HG02623 (cell line): ENCODE results near the gene SPON1.
"Not testable (repeated sequence)": the region's sequence is repeated elsewhere in the genome, so short reads cannot be mapped to it uniquely, and the experiment has no call there.

Experiments used
- ATAC-seq: cut with Tn5 transposase; IDR thresholded peaks from one replicate; pipeline ENCODE4 v1.9.1; 2021; ENCODE audit warnings: moderate library complexity; ENCODE audit not compliant: unreplicated experiment

The SPON1 gene

DNA sequence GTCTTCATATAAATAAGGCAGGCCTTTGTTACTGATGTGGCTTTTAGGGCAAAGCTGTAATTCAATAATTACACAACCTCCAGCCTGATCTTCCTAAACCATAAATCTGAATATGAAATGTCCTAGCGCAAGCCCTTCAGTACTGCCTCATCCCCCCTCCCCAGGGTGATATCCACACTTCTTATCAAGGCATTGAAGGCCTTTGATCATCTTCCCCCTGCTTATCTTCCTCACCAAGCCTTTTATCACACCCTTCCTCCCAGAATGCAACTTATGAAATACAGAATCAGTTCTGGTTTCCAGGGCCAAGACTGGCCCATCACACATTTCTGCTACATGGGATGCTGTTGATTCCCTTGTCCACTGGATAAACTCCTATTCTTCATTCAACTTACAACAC, 12.1 kb downstream of the SPON1 start:
- no peak for ATAC-seq

DNA sequence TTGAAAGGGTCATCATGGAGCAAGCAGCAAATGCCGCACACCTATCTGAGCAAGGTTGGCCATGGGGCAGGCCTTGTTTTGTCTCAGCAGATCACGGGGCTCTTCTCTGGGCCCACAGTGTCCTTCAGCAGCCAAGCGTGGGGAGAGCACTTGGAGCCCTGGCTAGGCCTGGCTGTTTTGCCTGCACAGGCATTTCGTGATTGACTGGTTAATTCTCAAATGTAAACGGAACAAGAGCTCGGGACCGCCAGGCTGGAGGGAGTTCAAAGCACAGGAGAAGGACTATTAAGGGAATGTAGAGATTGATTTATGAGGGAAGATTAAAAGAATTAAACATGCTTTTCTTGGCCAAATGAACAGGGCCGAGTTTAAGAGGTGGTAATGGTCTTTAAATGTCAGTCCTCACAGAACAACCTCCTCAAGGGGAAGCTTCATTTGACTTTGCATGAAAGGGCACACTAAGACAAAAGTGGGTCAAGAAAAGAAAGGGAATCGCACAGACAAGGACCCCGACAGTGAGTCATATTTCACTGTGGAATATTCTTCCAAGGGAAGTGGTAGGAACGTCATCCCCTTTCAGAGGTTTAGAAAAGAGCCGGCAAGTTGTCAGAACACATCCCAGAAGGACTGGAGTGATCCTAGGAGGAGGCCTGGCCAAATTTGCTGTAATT, 20.7 kb downstream of the SPON1 start:
- ATAC-seq: no peak

DNA sequence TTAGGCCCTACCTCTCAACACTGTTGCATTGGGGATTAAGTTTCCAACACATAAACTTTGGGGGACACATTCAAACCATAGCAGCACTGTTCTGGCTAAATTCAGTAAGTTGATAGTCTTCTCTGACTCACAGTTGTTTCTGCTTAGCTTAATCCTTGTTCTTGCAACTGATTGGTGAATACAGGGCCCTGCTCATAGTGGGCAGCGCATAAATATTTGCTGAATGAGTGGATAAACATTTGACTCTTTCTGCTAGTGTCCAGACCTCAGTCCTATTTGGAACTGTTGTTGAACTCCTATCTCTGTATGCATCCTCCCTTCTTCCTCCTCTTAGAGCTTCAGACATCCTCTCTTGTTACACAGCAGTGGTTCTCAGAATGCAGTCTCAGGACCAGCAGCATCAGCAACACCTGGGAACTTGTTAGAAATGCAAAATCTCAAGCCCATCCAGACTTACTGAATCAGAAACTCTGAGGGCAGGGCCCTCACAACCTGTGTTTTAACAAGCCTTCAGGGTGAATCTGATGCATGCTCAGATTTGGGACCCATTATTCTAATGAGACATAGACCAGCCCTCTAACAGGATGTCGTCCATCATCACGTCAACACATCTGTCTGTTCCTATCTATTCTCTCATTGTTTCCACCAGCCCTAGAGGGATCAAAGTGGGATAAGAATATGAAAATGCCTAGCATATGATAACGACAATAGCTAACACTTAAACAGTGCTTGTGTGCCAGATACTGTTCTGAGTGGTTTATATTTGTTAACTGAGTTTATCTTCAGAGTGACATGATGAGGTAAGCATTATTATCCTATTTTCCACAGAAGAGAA, 22.3 kb downstream of the SPON1 start:
- no peak for ATAC-seq

DNA sequence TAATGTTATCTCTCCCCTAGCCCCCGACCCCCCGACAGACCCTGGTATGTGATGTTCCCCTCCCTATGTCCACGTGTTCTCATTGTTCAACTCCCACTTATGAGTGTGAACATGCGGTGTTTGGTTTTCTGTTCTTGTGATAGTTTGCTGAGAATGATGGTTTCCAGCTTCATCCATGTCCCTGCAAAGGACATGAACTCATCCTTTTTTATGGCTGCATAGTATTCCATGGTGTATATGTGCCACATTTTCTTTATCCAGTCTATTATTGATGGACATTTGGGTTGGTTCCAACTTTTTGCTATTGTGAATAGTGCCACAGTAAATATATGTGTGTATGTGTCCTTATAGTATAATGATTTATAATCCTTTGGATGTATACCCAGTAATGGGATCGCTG, 24.2 kb downstream of the SPON1 start:
- ATAC-seq: not testable (repeated sequence)

DNA sequence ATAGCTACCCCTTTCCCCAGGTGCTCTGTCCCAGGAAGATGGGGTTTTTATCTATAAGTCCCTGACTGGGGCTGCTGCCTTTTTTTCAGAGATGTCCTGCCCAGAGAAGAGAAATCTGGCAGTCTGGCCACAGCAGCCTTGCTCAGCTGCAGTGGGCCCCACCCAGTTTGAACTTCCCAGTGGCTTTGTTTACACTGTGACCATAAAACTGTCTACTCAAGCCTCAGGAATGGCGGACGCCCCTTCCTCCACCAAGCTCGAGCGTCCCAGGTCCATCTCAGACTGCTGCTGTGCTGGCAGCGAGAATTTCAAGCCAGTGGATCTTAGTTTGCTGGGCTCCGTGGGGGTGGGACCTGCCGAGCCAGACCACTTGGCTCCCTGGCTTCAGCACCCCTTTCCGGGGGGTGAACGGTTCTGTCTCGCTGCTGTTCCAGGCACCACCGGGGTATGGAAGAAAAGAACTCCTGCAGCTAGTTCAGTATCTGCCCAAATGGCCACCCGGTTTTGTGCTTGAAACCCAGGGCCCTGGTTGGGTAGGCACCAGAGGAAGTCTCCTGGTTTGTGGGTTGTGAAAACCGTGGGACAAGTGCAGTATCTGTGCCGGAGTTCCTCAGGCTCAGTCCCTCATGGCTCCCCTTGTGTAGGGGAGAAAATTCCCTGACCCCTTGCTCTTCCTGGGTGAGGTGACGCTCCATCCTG, 29.8 kb downstream of the SPON1 start:
- ATAC-seq: not testable (repeated sequence)

DNA sequence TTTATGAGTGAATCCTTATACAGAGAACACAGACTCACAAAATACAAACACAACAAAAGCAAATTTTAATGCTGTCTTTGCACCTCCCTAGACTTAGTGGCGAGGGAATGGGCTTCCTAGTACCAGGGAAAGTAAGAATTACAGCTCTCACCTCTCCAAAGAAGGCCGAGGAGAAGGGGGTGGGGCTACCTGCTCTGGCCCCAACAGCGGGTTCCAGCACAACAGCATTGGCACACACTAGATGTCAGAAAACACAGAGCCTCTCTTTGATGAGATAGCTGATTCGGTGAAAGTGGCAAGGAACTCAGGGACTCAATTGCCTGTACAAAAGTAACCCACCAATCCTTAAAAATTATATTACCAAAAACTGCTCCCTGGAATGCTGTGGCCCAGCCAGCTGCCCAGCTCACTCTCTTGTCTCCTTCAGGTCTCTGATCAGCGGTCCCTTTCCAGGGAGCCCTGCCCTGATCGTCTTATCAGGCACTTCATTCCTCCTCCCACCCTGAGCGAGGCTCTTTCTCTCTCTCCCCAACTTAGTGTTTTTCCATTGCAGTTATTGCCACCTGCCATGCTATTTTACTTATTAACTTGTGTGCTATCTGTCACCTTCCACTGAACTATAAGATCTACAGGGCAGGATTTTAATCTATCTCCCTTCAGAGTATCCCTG, 30.7 kb downstream of the SPON1 start:
- no peak for ATAC-seq

DNA sequence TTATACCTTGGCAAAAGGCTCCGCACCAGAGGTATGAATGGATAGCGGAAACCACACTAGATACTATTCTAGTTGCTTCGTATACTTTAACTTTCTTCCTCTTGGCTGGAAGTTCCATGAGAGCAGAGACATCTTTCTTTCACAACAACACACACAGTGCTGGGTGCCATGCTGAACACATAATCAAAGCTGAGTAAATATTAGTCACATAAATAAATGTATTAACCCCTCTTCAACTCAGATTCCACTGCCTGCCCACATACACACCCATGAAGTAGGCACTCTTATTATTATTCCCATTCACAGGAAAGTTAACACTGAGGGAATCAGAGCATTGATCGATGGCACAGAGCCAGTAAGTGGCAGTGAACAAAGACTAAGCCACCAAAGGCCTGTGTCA, 35.4 kb downstream of the SPON1 start:
- no peak for ATAC-seq

DNA sequence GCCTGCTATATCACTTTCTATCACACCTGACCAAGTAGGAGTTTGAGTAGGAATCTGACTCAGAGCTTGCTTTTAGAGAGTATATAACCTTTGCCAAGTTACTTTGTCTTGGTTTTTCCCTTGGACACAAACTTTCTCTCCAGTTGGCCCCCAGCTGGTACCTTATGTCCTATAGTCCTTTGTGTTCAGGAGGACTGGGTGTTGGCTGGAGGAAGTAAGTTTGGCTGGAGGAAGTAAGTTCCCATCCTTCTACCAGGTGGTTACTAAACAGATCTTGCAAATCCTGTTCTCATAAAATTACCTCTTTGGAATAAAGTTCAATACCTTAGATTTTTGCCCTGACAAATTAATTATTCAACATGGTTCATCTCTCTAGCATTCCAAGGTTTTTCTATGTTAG, 37.2 kb downstream of the SPON1 start:
- ATAC-seq: no peak

DNA sequence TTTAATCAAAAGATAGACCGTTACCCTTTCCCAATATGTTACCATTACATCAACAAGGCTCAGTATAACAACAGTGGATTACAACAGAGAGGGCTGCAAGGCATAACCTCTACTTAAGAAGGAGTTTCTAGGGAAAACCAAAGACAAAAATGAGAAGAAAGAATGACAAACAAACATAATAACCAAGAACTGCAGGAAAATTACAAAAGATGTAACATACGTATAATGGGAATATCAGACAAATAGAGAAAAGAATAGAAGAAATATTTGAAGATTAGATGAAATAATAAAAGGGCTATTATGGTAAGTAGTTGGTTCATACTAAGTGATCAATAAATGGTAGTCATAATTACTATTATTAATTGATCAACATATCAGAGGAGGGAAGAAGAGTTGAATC, 39.1 kb downstream of the SPON1 start:
- no peak for ATAC-seq

DNA sequence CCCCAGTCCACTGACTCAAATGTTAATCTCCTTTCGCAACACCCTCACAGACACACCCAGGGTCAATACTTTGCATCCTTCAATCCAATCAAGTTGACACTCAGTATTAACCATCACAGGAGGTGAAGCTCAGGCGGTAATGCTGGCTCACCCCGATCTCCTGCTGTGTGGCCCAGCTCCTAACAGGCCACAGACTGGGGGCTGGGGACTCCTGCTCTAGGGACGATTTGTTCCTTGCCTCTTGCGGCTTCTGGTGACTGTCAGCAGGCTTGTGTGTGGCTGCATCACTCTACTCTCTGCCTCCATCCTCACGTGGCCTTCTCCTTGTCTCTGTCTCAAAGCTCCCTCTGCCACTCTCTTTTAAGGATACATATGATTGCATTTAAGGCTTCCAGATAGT, 45.0 kb downstream of the SPON1 start:
- ATAC-seq: no peak

DNA sequence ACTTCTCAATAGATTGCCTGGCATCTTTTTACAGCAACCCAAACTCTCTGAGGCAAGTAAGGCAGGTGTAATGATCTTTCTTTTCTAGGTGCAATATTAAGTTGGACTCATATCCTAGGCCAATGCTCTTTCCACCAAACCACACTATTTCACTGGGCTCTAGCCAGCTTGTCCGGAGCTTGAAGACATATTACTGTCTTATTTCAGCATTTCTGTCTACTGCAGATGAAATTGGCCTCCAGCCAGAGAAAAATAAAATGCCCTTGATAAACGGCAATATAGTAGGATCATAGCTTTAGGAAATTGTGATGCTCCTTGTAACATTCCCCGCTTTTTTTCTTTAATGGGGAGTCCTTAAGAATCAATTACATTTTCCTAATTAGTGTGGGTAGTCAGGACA, 48.1 kb downstream of the SPON1 start:
- no peak for ATAC-seq

DNA sequence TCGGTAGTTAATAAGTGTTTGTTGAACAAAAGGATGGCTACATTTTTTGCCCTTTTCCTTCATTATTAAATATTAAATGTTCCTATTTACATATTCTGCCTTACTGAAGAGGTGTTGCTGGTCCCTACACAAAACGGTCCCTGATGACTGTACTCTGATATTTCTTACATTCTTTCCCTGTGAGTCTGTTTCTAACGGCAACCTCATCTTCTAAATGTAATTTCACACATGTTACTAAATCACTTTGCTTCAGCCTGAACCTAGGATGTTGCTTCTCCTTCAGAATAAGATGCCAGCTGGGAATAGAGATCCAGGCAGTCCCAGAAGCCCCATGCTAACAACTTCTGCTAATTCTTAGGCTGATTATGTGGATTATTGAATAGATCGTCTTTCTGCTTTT, 50.3 kb downstream of the SPON1 start:
- no peak for ATAC-seq

DNA sequence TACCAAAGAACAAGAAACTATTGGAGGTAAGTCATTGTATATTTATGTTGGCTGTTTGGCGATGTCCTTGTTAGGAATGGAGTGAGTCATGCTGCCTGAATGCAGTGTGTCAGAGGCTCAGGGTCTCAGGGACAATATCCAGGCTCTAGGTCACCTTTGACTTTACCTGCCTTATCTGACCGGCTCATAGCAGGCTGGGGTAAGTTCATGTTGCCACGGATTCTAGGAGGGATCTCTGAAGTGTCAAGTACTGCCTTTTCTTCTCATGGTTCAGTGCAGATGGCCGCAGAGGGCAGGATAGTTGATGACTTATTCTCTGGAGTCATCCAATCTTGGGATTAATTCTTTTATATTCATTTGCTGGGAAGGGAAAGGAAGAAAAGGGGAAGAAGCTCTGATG, 53.2 kb downstream of the SPON1 start:
- no peak for ATAC-seq

DNA sequence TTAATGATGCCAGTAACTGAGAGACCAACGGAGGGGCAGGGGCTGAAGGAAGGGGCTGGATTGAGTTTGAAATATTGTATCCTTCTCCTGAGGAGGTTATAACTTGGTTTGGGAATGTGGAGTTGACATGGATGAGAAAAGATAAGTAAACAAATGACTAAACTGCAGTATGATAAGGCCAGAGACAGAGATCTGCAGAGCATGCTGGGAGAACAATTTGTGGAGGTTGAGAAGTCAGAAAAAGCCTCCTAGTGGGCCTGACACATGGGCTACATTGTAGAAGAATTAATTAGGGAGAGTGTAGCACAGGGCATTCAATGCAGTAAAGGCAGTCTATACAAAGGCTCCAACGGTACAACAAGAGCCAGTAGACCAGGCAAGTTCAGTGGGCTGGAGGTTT, 55.9 kb downstream of the SPON1 start:
- ATAC-seq: no peak

DNA sequence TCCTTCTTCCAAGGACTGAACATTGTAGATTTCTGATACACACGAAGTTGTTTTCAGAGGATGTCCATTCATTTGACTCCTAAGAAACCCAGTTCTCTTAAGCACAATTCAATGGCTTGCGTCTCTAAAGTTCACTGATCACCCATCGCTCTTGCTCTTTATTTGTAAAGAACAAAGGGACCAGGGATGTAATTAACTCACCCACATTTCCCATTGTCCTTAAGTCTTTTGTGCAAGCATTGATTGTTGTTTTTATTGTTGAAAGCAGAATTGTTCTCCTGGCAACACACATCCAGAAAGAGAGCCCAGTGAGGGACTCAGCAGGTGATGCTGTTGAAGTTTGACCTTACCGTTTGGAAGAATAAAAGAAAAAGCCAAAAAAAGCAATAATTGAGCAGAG, 59.2 kb downstream of the SPON1 start:
- ATAC-seq: no peak

DNA sequence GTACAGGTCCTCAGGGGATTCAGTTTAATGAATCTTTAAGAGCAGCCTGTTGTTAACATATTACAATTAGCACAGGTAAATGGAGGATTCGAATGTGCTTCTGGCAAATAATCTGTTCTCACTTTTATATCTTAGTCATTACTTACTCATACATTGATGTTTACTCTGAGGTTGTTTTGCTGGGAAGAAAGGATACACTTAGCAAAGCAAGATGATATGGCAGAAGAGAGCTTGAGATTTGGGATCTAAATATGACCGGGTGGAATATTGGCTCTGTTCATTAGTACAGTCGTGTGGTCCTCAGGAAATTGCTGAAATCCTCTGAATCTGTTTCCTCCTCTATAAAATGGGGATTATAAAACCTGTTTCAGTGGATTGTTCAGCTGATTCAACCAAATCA, 59.7 kb downstream of the SPON1 start:
- no peak for ATAC-seq

DNA sequence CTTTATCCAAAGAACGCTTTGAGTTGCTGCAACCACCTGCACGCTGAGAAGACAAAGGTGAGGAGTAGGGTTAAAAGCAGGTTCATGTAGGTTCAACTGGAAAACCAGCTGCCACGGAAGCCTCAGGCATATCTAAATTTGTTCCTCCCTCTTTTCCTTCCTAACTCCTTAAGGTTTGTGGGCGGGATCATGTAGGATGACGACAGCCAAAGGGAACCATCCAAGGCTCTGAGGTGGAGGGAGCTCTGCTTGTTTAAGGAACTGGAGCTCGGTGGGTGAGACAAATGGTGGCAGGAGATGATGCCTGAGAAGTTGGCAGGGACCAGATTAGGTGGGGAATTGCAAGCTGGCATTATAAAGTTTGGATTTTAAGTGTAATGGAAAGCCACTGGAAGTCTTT, 60.3 kb downstream of the SPON1 start:
- ATAC-seq: no peak

DNA sequence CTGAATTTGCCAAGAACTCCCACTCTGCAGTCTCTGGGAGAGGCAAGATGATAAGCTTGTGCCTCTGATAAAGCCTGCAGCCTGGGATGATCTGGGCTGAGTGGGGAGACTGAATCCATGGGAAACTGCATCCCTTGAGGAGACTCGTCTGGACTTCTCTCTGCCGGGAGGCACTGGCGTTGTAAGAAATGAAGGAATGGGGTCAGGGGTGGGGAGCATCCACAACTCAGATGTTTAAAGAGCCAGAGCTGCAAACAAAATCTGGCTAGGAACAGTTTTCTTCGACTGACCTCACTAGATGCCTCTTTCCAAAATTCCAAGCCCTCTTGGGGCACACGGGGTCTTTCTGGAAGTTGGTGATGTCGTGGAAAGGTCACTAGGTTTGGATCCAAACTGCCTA, 64.4 kb downstream of the SPON1 start:
- ATAC-seq: no peak

DNA sequence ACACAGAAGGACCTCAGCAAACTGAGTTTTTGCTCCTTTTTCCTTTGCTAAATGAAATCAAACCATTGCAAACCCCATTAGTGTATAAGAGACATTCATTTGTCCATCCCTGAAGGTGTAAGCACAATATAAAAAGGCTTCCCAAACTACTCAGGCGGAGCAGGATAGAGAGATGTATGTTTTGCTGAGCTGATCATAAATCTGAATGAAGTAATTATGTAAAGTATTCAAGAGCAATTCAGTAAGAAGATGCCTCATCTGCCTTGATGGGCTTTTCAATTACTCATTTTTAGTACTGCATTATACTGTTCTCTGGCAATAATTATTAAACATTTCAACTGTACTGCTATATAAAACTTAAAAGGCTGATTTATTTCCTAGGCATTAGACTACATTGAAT, 65.0 kb downstream of the SPON1 start:
- no peak for ATAC-seq

DNA sequence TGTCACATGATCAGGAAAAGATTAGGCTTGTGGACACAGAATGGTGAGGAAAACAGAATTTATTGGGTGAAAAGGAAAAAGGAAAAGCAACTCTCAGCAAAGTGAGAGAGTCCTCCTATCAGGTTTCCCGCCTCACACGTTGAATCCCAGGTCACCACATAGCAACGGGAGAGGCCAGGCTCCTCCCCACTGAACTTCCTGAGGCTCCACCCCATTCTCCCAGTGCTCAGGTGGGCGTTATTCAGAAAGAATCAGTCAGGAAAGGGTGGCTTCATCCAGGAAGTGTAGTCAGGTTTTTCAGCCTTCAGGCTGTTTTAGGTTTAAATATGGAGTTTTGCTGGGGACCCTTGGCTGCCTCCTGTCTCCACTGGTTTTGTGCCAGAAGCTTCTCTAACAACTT, 66.9 kb downstream of the SPON1 start:
- no peak for ATAC-seq
